CD8-positive, alpha-beta memory T cell (primary cell): ENCODE data around the gene PHLDB3. TPM values are rescaled to one million over a fixed set of nuclear protein-coding genes. Genes with fewer than 3 reads are reported as not detected.
A peak's percentile ranks its signal among the peaks of the same experiment; 100 is the strongest.

Source experiments
- CTCF ChIA-PET: fragments of 350-600 bp; sonication (Branson Sonifier 250); formaldehyde crosslinking; loops from one replicate; lab custom pipeline; 2021; ENCODE audit warnings: antibody characterized with exemption; lab: Charles Lee
- POLR2A ChIA-PET: fragments of 350-600 bp; sonication (Branson Sonifier 250); formaldehyde crosslinking; loops from one replicate; lab custom pipeline; 2021; ENCODE audit warnings: antibody characterized with exemption; lab: Charles Lee
- DNase-seq, 5 donors: peaks; one replicate each; pipeline versions ENCODE4 v3.0.0 to v3.0.0-alpha.2; 2020 to 2022; ENCODE audit warnings: mixed read lengths in 1 of 5
- H3K27ac ChIP-seq: one replicate; pipeline ENCODE4 v1.7.0; 2013; ENCODE audit warnings: low read depth, mild to moderate bottlenecking, low read length, moderate library complexity
- H3K27me3 ChIP-seq: 2 replicates; pipeline ENCODE4 v1.7.0; 2013; ENCODE audit warnings: low read length, mild to moderate bottlenecking; ENCODE audit not compliant: insufficient read depth, poor library complexity, severe bottlenecking
- H3K36me3 ChIP-seq: 2 replicates; pipeline ENCODE4 v1.7.0; 2013; ENCODE audit warnings: mild to moderate bottlenecking, low read length, moderate library complexity; ENCODE audit not compliant: insufficient read depth
- H3K4me1 ChIP-seq: 2 replicates; pipeline ENCODE4 v1.7.0; 2013; ENCODE audit warnings: mild to moderate bottlenecking, low read length, moderate library complexity; ENCODE audit not compliant: insufficient read depth
- H3K4me3 ChIP-seq: 2 replicates; pipeline ENCODE4 v1.7.0; 2013; ENCODE audit warnings: mild to moderate bottlenecking, low read length
- H3K9me3 ChIP-seq: 2 replicates; pipeline ENCODE4 v1.7.0; 2013; ENCODE audit warnings: mild to moderate bottlenecking, low read length
- H3K27ac Mint-ChIP-seq, 8 donors: one replicate each; pipeline ENCODE4 v1.8.0; 2020 to 2021; ENCODE audit warnings: mixed read lengths in 8 of 8, mild to moderate bottlenecking in 6 of 8, inconsistent platforms in 3 of 8, moderate library complexity in 3 of 8
- H3K27me3 Mint-ChIP-seq, 2 donors: one replicate each; pipeline ENCODE4 v1.8.0; 2020 to 2021; ENCODE audit warnings: mixed read lengths in 2 of 2, mild to moderate bottlenecking in 1 of 2, moderate library complexity in 1 of 2
- H3K36me3 Mint-ChIP-seq, 3 donors: one replicate each; pipeline ENCODE4 v1.8.0; 2020 to 2021; ENCODE audit warnings: mixed read lengths in 3 of 3, inconsistent platforms in 1 of 3, mild to moderate bottlenecking in 1 of 3
- H3K4me1 Mint-ChIP-seq, 3 donors: one replicate each; pipeline ENCODE4 v1.8.0; 2020 to 2021; ENCODE audit warnings: mixed read lengths in 3 of 3, inconsistent platforms in 1 of 3, mild to moderate bottlenecking in 1 of 3
- H3K4me3 Mint-ChIP-seq, 7 donors: one replicate each; pipeline ENCODE4 v1.8.0; 2020 to 2021; ENCODE audit warnings: mixed read lengths in 7 of 7, mild to moderate bottlenecking in 6 of 7, moderate library complexity in 4 of 7, inconsistent platforms in 2 of 7
- H3K9me3 Mint-ChIP-seq, 5 donors: one replicate each; pipeline ENCODE4 v1.8.0; 2020 to 2022; ENCODE audit warnings: mixed read lengths in 5 of 5, mild to moderate bottlenecking in 3 of 5, moderate library complexity in 2 of 5, inconsistent platforms in 1 of 5
- polyA plus RNA-seq: library from polyadenylated mRNA; unstranded; fragments of 300-500 nt; fragmentation: Illumina TruSeq; gene quantifications from one replicate; pipeline ENCODE4 v1.2.3, GENCODE V29; 2021
- total RNA-seq, 2 experiments: library from RNA; stranded (reverse); gene quantifications; one replicate each; pipeline ENCODE4 v1.2.3, GENCODE V29; 2021

Gene PHLDB3
- total and polyA plus RNA-seq, 3 experiments from 2014 or later: 8.1 to 15.4 (median 13.5) TPM

GRCh38 chr19:43474487-43474886, 30.1 kb downstream of the PHLDB3 start:
- H3K36me3 Mint-ChIP-seq: peaks cover 0 to 13% (median 9%) of the 10 kb centered on the region in 3 donors
- H3K4me3 Mint-ChIP-seq: peak overlapping the region in 5 of 7 donors; percentile 5 to 87 (median 80)
- H3K4me1 Mint-ChIP-seq: peaks cover 12 to 26% (median 17%) of the 10 kb centered on the region in 3 donors
- ChIA-PET POLR2A (interaction anchor here (3.7 kb wide), 1 partner anchor 11 kb away, joined by 14 read pairs; no protein-coding TSS in a partner anchor), CTCF (no interaction called here)
- H3K27me3 Mint-ChIP-seq: peaks cover 0 to 1% of the 10 kb centered on the region in 2 donors
- peak overlapping the region in 7 of 8 donors; percentile 47 to 99 (median 96) for H3K27ac Mint-ChIP-seq
- H3K27me3 ChIP-seq: no peaks in the 10 kb centered on the region
- H3K27ac ChIP-seq: peak overlapping the region; percentile 69
- H3K4me3 ChIP-seq: no peak overlapping the region
- peaks cover 37% of the 10 kb centered on the region for H3K4me1 ChIP-seq
- DNase-seq: no peak
- H3K9me3 ChIP-seq: no peaks in the 10 kb centered on the region
- H3K9me3 Mint-ChIP-seq: no peaks in the 10 kb centered on the region
- H3K36me3 ChIP-seq: no peaks in the 10 kb centered on the region

- Mint-ChIP-seq H3K4me1 (peaks cover 37 to 48% (median 37%) of the 10 kb centered on the region in 3 donors), H3K27me3 (peaks cover 0 to 1% of the 10 kb centered on the region in 2 donors), H3K36me3 (peaks cover 0 to 2% (median 0%) of the 10 kb centered on the region in 3 donors), H3K9me3 (no peaks in the 10 kb centered on the region), H3K4me3 (no peak overlapping the region), H3K27ac (peak overlapping the region in 4 of 8 donors; percentile 48 to 91 (median 56))
- POLR2A ChIA-PET: interaction anchor here (0.6 kb wide), 1 partner anchor 44 kb away, joined by 3 read pairs; no protein-coding TSS in a partner anchor
- peaks cover 62% of the 10 kb centered on the region for H3K4me1 ChIP-seq
- no peaks in the 10 kb centered on the region for H3K9me3 ChIP-seq
- no peaks in the 10 kb centered on the region for H3K27me3 ChIP-seq
- no peaks in the 10 kb centered on the region for H3K36me3 ChIP-seq
- CTCF ChIA-PET: no interaction called here
- DNase-seq: no peak
- no peak overlapping the region for H3K4me3 ChIP-seq
- H3K27ac ChIP-seq: no peak overlapping the region
These were observed 33.5 kb downstream of the PHLDB3 start for GRCh38 chr19:43471091-43471490.

GRCh38 chr19:43470288-43470687, 34.3 kb downstream of the PHLDB3 start:
- peak overlapping the region in 7 of 8 donors; percentile 41 to 97 (median 55) for H3K27ac Mint-ChIP-seq
- H3K4me1 ChIP-seq: peaks cover 54% of the 10 kb centered on the region
- no peak overlapping the region for H3K4me3 Mint-ChIP-seq
- H3K27me3 ChIP-seq: no peaks in the 10 kb centered on the region
- no peaks in the 10 kb centered on the region for H3K36me3 Mint-ChIP-seq
- peaks cover 0 to 1% of the 10 kb centered on the region in 2 donors for H3K27me3 Mint-ChIP-seq
- H3K36me3 ChIP-seq: no peaks in the 10 kb centered on the region
- CTCF ChIA-PET: interaction anchor here (1.3 kb wide), 1 partner anchor 50 kb away, joined by 4 read pairs; no protein-coding TSS in a partner anchor
- H3K27ac ChIP-seq: no peak overlapping the region
- DNase-seq: peak in 2 of 5 donors; percentile 34 to 91
- peaks cover 32 to 45% (median 35%) of the 10 kb centered on the region in 3 donors for H3K4me1 Mint-ChIP-seq
- no peaks in the 10 kb centered on the region for H3K9me3 Mint-ChIP-seq
- POLR2A ChIA-PET: interaction anchor here (0.6 kb wide), 1 partner anchor 43 kb away, joined by 3 read pairs; no protein-coding TSS in a partner anchor
- H3K9me3 ChIP-seq: no peaks in the 10 kb centered on the region
- no peak overlapping the region for H3K4me3 ChIP-seq

GRCh38 chr19:43469160-43469480, 35.4 kb downstream of the PHLDB3 start:
- no peaks in the 10 kb centered on the region for H3K9me3 Mint-ChIP-seq
- peak overlapping the region in 3 of 7 donors; percentile 6 to 16 (median 8) for H3K4me3 Mint-ChIP-seq
- ChIA-PET CTCF (interaction anchor here (1.3 kb wide), 1 partner anchor 51 kb away, joined by 4 read pairs; no protein-coding TSS in a partner anchor), POLR2A (interaction anchor here (0.5 kb wide), 1 partner anchor 15 kb away, joined by 3 read pairs; no protein-coding TSS in a partner anchor)
- H3K4me3 ChIP-seq: no peak overlapping the region
- H3K27me3 Mint-ChIP-seq: peaks cover 0 to 1% of the 10 kb centered on the region in 2 donors
- no peak overlapping the region for H3K27ac ChIP-seq
- peaks cover 51% of the 10 kb centered on the region for H3K4me1 ChIP-seq
- H3K9me3 ChIP-seq: no peaks in the 10 kb centered on the region
- H3K27ac Mint-ChIP-seq: peak overlapping the region; percentile 80 to 97 (median 92)
- no peaks in the 10 kb centered on the region for H3K36me3 Mint-ChIP-seq
- peaks cover 32 to 43% (median 36%) of the 10 kb centered on the region in 3 donors for H3K4me1 Mint-ChIP-seq
- H3K36me3 ChIP-seq: no peaks in the 10 kb centered on the region
- H3K27me3 ChIP-seq: no peaks in the 10 kb centered on the region
- peak in 2 of 5 donors; percentile 48 to 78 for DNase-seq

- peak in 2 of 5 donors; percentile 10 to 53 for DNase-seq
- ChIA-PET POLR2A (interaction anchor here (0.5 kb wide), 1 partner anchor 15 kb away, joined by 3 read pairs; no protein-coding TSS in a partner anchor), CTCF (interaction anchor here (1.2 kb wide), 1 partner anchor 22 kb away, joined by 3 read pairs; no protein-coding TSS in a partner anchor)
- H3K27me3 Mint-ChIP-seq: peaks cover 0 to under 1% of the 10 kb centered on the region in 2 donors
- H3K4me3 Mint-ChIP-seq: peak overlapping the region in 5 of 7 donors; percentile 2 to 76 (median 8)
- no peaks in the 10 kb centered on the region for H3K27me3 ChIP-seq
- no peak overlapping the region for H3K4me3 ChIP-seq
- H3K27ac ChIP-seq: peak overlapping the region; percentile 5
- H3K4me1 ChIP-seq: peaks cover 51% of the 10 kb centered on the region
- peaks cover 35 to 47% (median 36%) of the 10 kb centered on the region in 3 donors for H3K4me1 Mint-ChIP-seq
- H3K36me3 Mint-ChIP-seq: peaks cover 0 to 2% (median 0%) of the 10 kb centered on the region in 3 donors
- peak overlapping the region; percentile 80 to 97 (median 92) for H3K27ac Mint-ChIP-seq
- no peaks in the 10 kb centered on the region for H3K9me3 Mint-ChIP-seq
- H3K36me3 ChIP-seq: no peaks in the 10 kb centered on the region
- H3K9me3 ChIP-seq: no peaks in the 10 kb centered on the region
These were observed 36.0 kb downstream of the PHLDB3 start for GRCh38 chr19:43468354-43469159.

GRCh38 chr19:43467730-43468129, 36.8 kb downstream of the PHLDB3 start:
- CTCF ChIA-PET: interaction anchor here (1.2 kb wide), 1 partner anchor 21 kb away, joined by 3 read pairs; no protein-coding TSS in a partner anchor
- Histone ChIP-seq H3K27ac (no peak overlapping the region), H3K4me3 (no peak overlapping the region), H3K27me3 (no peaks in the 10 kb centered on the region), H3K4me1 (peaks cover 54% of the 10 kb centered on the region), H3K9me3 (no peaks in the 10 kb centered on the region), H3K36me3 (no peaks in the 10 kb centered on the region)
- H3K9me3 Mint-ChIP-seq: no peaks in the 10 kb centered on the region
- DNase-seq: no peak
- H3K36me3 Mint-ChIP-seq: peaks cover 0 to 3% (median 0%) of the 10 kb centered on the region in 3 donors
- peak overlapping the region; percentile 45 to 97 (median 87) for H3K27ac Mint-ChIP-seq
- peak overlapping the region in 1 of 7 donors; percentile 2 for H3K4me3 Mint-ChIP-seq
- peaks cover 33 to 56% (median 42%) of the 10 kb centered on the region in 3 donors for H3K4me1 Mint-ChIP-seq
- no peaks in the 10 kb centered on the region for H3K27me3 Mint-ChIP-seq
- POLR2A ChIA-PET: no interaction called here

- Mint-ChIP-seq H3K9me3 (no peaks in the 10 kb centered on the region), H3K27me3 (no peaks in the 10 kb centered on the region), H3K27ac (peak overlapping the region in 6 of 8 donors; percentile 28 to 97 (median 70)), H3K4me1 (peaks cover 34 to 60% (median 45%) of the 10 kb centered on the region in 3 donors), H3K36me3 (peaks cover 0 to 3% (median 0%) of the 10 kb centered on the region in 3 donors), H3K4me3 (no peak overlapping the region)
- no peaks in the 10 kb centered on the region for H3K36me3 ChIP-seq
- H3K4me3 ChIP-seq: no peak overlapping the region
- ChIA-PET POLR2A (no interaction called here), CTCF (interaction anchor here (1.2 to 1.7 kb wide), 2 partner anchors 12 to 20 kb away, joined by 3 read pairs; no protein-coding TSS in a partner anchor)
- no peaks in the 10 kb centered on the region for H3K9me3 ChIP-seq
- H3K27ac ChIP-seq: no peak overlapping the region
- no peak for DNase-seq
- H3K4me1 ChIP-seq: peaks cover 55% of the 10 kb centered on the region
- no peaks in the 10 kb centered on the region for H3K27me3 ChIP-seq
These were observed 37.3 kb downstream of the PHLDB3 start for GRCh38 chr19:43467276-43467675.
